ENCODE results near the gene SLC16A10.
"Not testable (repeated sequence)": the region's sequence is repeated elsewhere in the genome, so short reads cannot be mapped to it uniquely, and the experiment has no call there.

SLC16A10 gene, protein sequence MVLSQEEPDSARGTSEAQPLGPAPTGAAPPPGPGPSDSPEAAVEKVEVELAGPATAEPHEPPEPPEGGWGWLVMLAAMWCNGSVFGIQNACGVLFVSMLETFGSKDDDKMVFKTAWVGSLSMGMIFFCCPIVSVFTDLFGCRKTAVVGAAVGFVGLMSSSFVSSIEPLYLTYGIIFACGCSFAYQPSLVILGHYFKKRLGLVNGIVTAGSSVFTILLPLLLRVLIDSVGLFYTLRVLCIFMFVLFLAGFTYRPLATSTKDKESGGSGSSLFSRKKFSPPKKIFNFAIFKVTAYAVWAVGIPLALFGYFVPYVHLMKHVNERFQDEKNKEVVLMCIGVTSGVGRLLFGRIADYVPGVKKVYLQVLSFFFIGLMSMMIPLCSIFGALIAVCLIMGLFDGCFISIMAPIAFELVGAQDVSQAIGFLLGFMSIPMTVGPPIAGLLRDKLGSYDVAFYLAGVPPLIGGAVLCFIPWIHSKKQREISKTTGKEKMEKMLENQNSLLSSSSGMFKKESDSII

DNA sequence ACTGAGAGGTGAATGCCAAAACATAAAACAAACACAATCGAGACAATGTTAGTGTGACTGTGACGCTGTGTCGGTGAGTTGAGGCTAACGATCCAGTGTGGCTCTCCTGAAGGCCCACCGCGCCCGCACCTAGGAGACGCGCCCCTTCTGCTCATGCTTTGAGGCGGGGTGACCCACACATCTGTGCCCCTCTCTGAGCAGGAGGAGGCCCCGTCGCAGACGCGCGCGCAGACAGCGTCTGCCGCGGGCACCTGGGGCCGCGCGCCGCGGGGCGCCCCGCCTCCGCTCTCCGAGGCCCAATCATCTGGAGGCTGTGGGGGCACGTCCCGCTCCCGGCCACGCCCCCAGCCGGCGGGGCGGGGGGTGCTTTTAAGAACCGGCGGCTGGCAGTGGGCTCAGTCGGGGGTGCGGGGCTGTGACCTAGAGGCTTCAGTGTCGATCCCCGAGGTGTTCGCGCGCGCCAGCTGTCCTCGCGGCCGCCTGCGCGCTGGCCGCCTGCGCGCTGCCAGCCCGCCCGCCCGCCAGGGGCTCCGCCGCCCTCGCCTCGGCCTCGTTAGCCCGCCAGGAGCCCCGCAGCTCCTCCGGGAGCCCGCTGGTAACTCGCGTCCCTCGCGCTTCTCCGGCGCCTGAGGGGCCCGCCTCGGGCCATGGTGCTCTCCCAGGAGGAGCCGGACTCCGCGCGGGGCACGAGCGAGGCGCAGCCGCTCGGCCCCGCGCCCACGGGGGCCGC, at the start of gene SLC16A10:
Gene SLC16A10 (plus strand): TSS at position 398 of the 730 bp plus-strand sequence. CDS start 250 bp downstream, at position 648.
- in situ Hi-C loops (cut with HindIII; ENCODE audit: low sequenced_read_pairs), result no loop called here

DNA sequence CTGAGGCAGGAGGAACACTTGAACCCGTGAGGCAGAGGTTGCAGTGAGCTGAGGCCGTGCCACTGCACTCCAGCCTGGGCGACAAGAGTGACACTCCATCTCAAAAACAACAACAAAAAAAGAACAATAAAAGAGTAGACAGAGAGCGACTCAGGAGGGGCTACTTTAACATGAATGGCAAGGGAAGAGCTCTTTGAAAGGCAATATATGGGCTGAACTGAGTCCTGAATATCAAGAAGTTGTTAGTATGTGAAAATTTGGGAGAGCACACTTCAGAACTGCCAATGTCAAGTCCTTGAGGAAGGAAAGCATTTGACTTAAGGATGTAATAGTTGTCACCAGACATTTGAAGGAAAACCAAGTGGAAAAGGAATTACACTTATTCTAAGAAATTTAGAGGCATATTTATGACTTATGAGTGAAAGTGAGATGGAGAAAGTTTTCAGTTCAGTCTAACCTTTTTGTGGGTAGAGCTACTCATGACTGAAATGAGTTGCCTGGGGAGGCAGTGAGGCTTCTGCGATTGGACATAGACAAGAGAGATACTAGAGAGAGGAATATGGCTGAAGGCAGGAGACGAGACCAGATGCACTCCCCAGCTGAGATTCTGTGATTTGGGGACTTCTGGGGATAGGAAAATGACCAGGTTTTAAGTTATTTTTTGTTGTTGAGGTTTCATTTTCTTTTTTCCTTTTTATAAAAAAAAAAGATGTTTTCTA, 48.6 kb upstream of the SLC16A10 start:
- in situ Hi-C loops (cut with HindIII; ENCODE audit: low sequenced_read_pairs), result no loop called here

DNA sequence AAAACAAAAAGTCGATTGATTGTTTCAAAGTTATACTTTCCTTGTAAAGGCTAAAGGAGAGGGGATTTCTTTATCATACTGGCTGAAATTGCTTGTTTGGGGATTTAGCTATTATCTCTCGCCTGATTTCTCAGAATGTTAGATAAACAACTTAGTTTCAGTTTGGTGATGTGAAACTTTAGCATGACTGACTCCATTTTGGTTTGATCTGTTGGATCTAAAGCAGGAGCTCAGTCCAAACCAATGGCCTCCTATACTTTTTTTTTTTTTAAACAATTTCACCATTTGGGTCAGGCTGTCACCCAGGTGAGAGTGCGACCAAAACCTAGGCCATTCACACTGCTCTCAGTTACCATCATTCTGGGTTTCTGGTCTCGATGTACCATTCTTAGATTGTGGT, 45.4 kb upstream of the SLC16A10 start:
- in situ Hi-C loops (cut with HindIII; ENCODE audit: low sequenced_read_pairs), result no loop called here

DNA sequence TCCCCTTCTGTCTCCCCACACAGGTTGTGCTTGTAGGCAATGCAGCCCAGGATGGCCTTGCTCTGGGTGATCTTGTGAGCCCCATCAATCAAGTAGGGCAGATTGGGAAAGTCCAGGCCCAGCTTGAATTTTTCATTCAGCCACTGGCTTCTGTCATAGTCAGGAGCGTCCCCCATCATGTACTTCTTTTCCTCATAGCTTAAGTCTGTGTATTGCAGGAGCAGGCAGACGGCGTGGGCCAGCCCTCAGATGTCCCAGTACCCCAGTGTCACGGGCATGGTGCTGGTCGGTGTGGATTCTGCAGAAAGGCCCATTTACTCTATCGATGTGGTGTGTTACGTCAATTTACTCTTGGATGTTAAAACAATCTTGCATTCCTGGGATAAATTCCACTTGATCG, 40.1 kb upstream of the SLC16A10 start:
- in situ Hi-C loops (cut with HindIII; ENCODE audit: low sequenced_read_pairs), result no loop called here

DNA sequence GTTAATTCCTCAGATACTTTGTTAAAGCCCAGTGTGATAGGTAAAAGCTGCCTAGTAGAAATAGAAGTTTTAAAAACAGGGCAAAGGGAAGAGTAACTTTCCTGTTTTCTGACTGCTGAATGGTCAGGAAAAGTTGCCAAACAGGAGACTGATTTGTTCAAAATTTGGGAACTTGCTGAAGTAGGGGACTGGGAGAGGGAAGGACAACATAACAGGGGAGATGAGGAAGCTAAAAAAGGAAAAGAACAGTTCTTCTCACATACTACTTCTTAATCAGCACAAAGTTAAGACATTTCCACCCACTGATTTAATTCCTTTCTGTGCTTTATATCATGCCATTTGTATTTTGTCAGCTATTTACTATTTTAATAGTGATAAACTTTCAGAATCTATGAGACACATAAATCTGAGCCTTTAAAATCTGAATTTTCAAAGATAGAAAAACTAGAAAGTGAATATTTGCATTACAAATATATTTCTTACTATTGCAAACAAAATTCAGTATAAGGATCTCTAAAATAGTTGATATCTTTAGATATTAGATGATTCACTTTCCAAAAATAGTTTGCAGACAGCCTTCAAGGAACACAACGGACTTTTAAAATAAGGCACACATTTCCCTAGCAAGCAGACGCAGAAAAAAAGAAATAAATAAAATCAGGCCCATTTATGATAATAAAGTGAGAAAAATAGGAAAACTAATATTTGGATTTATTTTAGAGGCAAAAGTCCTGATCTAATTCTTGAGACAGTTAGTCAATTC, 36.9 kb upstream of the SLC16A10 start:
- in situ Hi-C loops (cut with HindIII; ENCODE audit: low sequenced_read_pairs), result no loop called here

DNA sequence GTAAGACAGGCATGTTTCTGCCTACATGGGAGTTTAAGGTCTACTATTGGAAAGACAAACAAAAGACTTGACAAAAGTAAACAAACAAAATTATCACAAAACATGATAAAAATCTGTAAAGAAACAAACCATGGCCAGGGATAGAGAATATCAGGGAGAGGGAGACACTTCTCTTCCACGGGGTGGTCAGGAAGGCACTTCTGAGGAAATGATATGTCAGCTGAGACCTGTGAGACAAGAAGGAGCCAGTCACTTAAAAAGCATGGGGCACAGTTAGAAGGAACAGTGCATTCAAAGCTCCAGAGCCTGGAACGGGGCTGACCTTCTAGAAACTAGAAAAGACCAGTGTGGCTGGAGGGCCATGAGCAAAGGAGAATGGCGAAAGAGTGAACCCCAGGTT, 35.1 kb upstream of the SLC16A10 start:
- in situ Hi-C loops (cut with HindIII; ENCODE audit: low sequenced_read_pairs), result no loop called here

DNA sequence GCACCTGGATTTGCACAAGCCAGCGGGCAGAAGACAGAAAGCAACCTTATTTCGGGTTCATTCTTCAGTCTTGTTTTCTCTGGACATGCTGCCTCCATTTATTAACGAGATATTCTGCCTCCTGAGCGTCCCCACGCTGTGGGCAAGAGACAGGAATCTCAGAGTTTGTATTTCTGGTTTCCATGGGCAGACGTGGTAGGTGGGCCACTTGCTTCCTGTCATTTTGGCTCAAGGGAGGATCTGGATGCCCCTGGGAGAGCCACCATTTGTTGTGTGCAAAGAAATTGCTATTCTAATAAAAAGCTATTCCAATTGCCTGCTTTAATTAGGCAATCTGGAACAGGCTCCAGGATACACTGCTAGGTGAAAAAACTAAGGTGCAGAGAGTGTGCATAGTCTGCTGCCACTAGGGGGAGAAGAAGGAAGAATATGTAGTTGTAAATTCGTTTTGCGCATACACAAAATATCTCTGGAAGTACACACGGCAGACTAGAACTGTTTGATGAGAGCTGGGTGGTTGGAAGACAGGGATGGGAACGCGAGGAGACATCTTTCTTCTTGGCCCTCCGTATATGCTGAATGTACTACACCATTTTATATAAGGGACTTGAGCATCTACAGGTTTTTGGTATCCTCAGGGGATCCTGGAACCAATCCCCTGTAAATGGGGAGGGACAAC, 30.1 kb upstream of the SLC16A10 start:
- in situ Hi-C loops (cut with HindIII; ENCODE audit: low sequenced_read_pairs), result no loop called here

DNA sequence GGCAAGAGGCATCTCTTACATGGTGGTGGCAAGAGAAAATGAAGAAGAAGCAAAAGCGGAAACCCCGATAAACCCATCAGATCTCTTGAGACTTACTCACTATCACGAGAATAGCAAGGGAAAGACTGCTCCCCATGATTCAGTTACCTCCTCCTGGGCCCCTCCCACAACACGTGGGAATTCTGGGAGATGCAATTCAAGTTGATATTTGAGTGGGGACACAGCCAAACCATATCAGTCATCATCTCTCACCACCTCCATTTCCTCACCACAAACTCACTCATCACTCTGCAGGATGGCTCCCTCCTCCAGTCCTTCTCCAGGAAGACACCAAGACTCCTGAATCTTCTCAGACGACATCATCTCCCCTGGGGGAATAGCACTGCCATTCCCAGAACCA, 25.8 kb upstream of the SLC16A10 start:
- in situ Hi-C loops (cut with HindIII; ENCODE audit: low sequenced_read_pairs), result no loop called here

DNA sequence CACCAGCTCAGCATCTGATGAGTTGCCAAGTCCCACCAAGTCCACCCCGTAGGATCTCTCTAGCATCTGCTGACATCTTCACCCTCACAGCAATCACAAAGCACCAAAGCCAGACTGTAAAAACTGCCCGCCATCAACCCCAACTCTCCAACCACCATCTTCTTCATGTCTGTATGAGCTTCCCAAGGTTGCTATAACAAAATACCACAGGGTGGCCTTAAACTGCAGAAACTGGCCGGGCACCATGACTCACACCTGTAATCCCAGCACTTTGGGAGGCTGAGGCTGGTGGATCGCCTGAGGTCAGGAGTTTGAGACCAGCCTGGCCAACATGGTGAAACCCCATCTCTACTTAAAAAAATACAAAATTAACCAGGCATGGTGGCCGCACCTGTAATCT, 25.3 kb upstream of the SLC16A10 start:
- in situ Hi-C loops (cut with HindIII; ENCODE audit: low sequenced_read_pairs), result not testable (repeated sequence)

DNA sequence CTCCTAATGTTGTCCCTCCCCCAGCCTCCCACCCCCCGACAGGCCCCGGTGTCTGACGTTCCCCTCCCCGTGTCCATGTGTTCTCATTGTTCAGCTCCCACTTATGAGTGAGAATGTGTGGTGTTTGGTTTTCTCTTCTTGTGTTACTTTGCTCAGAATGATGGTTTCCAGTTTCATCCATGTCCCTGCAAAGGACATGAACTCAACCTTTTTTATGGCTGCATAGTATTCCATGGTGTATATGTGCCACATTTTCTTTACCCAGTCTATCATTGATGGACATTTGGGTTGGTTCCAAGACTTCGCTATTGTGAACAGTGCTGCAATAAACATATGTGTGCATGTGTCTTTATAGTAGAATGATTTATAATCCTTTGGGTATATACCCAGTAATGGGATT, 24.4 kb upstream of the SLC16A10 start:
- in situ Hi-C loops (cut with HindIII; ENCODE audit: low sequenced_read_pairs), result not testable (repeated sequence)

DNA sequence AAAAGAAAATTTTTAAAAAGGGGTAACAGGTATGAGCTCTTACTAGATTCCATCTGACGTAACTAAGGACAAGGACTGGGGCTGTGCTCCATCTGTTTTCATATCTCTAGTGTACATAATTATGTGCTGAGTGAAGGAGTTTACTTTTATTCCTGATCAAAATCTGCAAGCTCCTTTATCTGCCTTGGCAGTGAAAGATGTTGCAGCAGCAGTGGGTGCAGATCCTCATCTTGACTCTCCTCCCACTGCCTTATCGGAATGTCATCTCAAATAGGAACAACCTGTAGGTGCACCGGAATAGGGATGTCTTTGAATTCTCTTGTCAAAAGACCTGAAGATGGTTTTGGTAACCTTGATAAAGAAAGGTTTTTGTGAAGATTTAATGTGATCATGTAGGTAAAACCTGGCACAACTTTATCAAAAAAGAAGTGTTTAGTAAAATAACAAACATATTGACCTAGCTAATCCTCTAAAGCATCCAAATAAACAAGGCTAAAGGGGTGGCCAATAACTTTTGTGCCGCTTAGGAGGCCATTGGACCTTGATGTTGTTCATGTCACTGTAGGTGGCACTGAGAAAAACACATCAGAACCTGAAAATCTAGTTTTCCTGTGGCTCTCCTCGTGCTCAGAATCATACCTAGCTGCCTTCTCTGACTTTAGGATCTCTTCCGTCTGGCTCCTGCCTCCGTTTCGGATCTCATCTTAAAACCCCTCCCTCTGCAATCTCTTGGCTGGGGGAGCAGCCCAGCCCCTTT, 19.0 kb upstream of the SLC16A10 start:
- in situ Hi-C loops (cut with HindIII; ENCODE audit: low sequenced_read_pairs), result no loop called here

DNA sequence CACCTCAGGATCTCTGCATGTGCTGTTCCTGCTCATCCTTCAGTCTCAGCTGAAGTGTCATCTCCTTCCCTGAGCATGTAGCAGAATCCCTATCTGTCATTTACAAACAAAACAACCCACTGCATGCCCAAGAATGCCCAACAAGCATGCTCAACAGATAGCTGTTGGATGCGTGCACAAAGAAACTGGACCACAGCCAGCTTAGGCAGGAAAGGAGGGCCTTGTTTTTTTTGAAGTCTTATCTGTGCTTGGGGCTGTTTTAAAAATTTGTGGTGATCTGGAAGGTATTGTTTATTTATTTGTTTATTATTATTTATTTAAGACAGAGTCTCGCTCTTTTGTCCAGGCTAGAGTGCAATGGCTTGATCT, 18.5 kb upstream of the SLC16A10 start:
- in situ Hi-C loops (cut with HindIII; ENCODE audit: low sequenced_read_pairs), result no loop called here

DNA sequence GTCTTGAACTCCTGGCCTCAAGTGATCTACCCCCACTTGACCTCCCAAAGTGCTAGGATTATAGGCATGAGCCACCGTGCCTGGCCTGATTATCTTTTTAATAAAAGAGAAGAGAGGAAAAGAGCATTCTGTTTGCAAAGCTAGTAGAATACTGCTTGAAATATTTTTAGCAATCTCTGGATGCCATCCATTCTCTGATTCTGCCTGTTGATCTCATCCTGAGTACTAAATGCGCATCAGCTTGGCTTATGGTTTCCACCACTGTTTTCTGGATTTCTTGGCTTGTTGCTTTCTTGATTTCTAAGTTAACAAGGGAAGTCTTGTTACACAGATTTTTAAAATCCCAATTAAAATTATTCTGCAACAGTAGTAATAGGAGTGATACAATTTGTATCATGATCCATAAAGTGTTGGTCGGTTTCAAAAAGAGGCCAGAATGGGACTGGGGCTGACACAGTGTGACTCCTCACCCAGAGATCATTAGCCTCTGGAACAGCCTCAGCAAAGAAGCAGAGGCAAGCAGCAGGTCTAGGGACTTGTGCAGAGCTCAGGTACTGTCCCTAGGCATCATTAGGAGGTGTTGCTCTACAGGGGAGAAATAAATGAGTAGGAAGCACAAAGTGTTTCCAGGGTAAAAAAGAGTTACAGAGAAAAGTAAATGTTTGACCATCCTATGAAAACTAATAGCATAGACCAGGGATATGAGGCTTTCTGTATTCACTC, 17.8 kb upstream of the SLC16A10 start:
- in situ Hi-C loops (cut with HindIII; ENCODE audit: low sequenced_read_pairs), result no loop called here

DNA sequence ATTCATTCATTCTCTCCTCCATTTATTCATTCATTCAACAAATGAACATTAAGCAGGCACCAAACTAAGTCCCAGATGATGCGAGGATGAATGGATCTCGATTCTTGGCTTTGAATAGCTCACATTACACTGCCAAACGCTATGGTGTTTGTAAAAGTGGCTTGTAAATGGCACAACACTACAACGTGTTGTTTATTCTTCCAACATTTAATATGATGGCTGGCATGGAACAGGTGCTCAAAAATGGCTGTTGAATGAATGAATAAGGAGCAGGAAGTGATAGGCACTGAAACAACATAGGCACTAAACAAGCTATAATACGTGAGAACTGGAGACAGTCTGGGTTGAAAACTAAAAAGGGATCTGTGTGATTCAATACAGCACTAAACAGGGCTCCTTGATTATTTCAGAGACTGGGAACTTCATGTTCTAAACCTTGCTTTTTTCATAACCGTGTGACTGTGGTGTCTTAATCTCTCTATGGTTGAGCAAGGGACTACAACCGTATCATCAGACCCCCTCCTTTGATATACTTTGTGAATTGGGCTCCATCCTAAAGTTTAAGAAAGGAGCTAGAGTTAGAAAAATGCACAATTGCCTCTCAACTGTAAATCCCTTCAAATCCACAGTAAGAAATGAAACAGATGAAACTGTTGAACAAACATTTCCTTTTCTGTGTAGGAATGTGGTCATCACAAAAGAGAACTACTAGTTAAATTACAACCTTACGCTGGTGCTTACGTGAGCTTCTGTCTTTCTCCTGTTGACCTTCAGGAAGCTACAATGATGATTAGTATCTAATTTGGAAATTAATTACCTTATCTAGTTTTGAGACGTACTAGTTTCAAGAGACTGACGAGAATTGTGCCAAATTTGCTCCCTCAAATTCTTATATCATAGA, 16.9 kb upstream of the SLC16A10 start:
- in situ Hi-C loops (cut with HindIII; ENCODE audit: low sequenced_read_pairs), result no loop called here

DNA sequence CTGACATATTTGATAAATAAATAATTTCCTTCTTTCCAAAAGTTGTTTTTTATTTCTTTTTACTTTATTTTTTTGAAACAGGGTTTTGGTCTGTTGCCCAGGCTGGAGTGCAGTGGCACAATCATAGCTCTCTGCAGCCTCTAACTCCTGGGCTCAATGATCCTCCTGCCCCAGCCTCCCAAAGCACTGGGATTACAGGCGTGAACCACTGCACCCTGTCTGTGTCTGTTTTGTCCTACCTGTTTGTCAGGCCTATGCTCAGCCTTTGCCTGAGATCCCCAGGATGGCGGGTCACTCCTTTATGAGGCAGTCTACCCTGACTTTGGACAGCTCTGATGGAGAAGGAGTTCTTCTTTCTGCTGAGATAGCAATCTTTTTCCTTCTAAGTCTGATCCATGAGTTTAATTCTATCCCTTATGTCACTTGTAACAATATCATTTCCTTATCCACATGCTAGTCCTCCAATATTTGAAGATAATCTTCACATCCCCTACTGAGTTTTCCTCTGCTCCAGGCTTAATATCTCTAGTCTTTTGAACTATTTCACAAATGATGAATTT, 14.4 kb upstream of the SLC16A10 start:
- in situ Hi-C loops (cut with HindIII; ENCODE audit: low sequenced_read_pairs), result no loop called here

DNA sequence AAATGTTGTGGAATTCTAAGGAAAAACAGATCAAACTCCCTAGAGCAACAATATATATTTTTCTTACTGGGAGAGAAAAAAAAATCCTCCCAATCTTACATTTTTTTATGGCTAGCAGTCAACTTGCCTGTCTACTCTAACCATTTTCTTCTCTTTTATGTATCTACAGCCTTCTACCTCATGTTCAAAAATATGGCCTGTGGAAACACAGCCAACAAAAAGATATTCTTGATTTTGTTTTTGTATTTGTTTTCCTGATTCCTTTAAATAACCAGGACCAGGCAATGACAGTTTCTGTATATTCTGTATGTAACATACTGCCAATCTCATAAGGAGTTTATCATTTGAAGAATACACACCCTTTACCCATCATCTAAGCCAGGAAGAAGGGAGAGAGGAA, 13.0 kb upstream of the SLC16A10 start:
- in situ Hi-C loops (cut with HindIII; ENCODE audit: low sequenced_read_pairs), result no loop called here

DNA sequence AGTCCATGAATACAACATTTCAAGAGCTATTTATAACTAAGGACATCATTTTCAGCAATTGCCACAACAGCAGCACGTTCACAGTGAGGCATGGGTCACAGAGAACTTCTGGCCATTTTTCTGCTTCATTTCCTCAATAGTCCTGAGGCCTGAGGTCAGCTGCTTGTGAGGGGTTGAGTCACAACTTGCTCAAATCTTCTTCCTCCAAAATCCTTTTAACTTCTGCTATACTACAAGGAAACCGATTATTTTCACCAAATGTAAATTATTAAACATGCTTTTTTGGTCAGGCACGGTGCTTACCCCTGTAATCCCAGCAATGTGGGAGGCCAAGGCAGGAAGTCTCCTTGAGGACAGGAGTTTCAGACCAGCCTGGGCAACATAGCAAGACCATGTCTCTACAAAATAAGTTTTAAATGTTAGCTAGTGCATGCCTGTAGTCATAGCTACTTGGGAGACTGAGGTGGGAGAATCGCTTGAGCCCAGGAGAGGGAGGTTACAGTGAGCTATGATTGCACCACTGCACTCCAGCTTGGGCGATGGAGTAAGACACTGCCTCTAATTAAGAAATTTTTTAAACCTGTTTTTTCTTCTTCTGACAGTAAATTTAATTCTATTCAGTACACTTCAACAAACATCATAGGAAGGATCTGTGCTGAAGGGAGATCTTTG, 11.1 kb upstream of the SLC16A10 start:
- in situ Hi-C loops (cut with HindIII; ENCODE audit: low sequenced_read_pairs), result no loop called here
